Esophagus muscularis mucosa (tissue), 4 donors: ENCODE measurements around the gene MGAM2. TPM values are rescaled to one million over a fixed set of nuclear protein-coding genes. Genes with fewer than 3 reads are reported as not detected.

Experiments
- DNase-seq: peaks from one replicate; pipeline ENCODE4 v3.0.0-alpha.2; 2017; ENCODE audit errors: extremely low spot score
- H3K27ac ChIP-seq, 4 donors: fragments of 200-600 bp; sonication (generic); replicated peaks in 1 of 4; 1 replicate in 3 of 4; 2 replicates in 1 of 4; pipeline ENCODE4 v1.5.1; 2016 to 2019; ENCODE audit warnings: mild to moderate bottlenecking in 1 of 4
- H3K27me3 ChIP-seq, 4 donors: fragments of 200-600 bp; sonication (generic); one replicate each; pipeline versions ENCODE4 v1.5.1 to v1.6.0; 2016 to 2019
- H3K36me3 ChIP-seq, 4 donors: fragments of 200-600 bp; sonication (generic); one replicate each; pipeline ENCODE4 v1.5.1; 2016 to 2019
- H3K4me1 ChIP-seq, 4 donors: fragments of 200-600 bp; sonication (generic); one replicate each; pipeline ENCODE4 v1.5.1; 2016 to 2019
- H3K4me3 ChIP-seq, 4 donors: fragments of 200-600 bp; sonication (generic); 1 replicate in 2 of 4; 2 replicates in 2 of 4; pipeline ENCODE4 v1.5.1; 2016 to 2019; ENCODE audit warnings: mild to moderate bottlenecking in 4 of 4, moderate library complexity in 1 of 4
- H3K9me3 ChIP-seq, 4 donors: fragments of 200-600 bp; sonication (generic); 1 replicate in 3 of 4; 2 replicates in 1 of 4; pipeline ENCODE4 v1.5.1; 2016 to 2019
- EP300 ChIP-seq: sonication (generic); formaldehyde crosslinking; IDR thresholded peaks from one replicate; pipeline ENCODE4 v1.6.1; 2017; ENCODE audit warnings: antibody characterized with exemption
- POLR2A ChIP-seq: fragments of 450-650 bp; IDR thresholded peaks from one replicate; pipeline ENCODE4 v1.6.1; 2017; ENCODE audit warnings: antibody characterized with exemption, moderate library complexity, mild to moderate bottlenecking, low read depth
- POLR2AphosphoS5 ChIP-seq, 2 donors: sonication (generic); formaldehyde crosslinking; IDR thresholded peaks; one replicate each; pipeline ENCODE4 v1.6.1; 2017; ENCODE audit warnings: antibody characterized with exemption in 2 of 2
- WGBS: methylation state at CpG from one replicate; pipeline ENCODE4 v1.1.5; 2018; 5-methylcytosine and 5-hydroxymethylcytosine counted together
- intact Hi-C: fragments of 100-400 bp; cut with DNase I; formaldehyde crosslinking; loops from one replicate; pipeline ENCODE4 v1.15.1; 2023
- total RNA-seq, 4 donors: library from RNA; depleted of rRNA; stranded (reverse); fragments of >200 nt; gene quantifications; one replicate each; pipeline versions ENCODE4 v1.1.0 to v1.2.1, GENCODE V29; 2016
- TF ChIP-seq, protein P1 (sequence below), 3 experiments: fragments of 200-600 bp in 2 of 3; fragments of 450-650 bp in 1 of 3; sonication (generic) in 2 of 3; IDR thresholded peaks; one replicate each; pipeline ENCODE4 v1.5.1; 2017 to 2019; ENCODE audit warnings: antibody characterized with exemption in 3 of 3, mild to moderate bottlenecking in 2 of 3, moderate library complexity in 1 of 3

Gene MGAM2
- total RNA-seq, 4 donors from 2014 or later: under 0.01 to 0.11 TPM; not detected in 2

DNA sequence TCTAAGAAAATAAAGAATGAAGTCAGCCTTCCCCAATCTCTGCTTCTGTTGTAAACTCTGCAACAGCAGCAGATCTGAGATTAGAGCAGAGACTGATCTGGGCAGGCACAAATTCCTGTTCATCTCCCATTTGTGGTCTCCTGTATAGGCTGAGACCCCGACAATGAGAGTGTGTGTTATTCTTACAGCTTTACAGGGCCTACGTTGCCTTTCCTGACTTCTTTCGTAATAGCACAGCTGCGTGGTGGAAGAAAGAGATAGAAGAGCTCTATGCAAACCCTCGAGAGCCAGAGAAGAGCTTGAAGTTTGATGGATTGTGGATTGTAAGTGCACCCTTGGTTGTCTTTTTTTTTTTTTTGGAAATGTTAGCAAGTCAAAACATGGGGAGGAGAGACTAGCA lies 74.3 kb downstream of the MGAM2 start:
- Histone ChIP-seq H3K4me3 (no peak overlapping the region), H3K4me1 (no peaks in the 10 kb centered on the region), H3K27ac (no peak overlapping the region), H3K27me3 (no peaks in the 10 kb centered on the region), H3K9me3 (no peaks in the 10 kb centered on the region), H3K36me3 (no peaks in the 10 kb centered on the region)
- 37% methylated on average over 5 of the region's 5 CpGs for WGBS
- intact Hi-C loops: no loop called here
- DNase-seq: no peak
- TF ChIP-seq, protein P1, sequence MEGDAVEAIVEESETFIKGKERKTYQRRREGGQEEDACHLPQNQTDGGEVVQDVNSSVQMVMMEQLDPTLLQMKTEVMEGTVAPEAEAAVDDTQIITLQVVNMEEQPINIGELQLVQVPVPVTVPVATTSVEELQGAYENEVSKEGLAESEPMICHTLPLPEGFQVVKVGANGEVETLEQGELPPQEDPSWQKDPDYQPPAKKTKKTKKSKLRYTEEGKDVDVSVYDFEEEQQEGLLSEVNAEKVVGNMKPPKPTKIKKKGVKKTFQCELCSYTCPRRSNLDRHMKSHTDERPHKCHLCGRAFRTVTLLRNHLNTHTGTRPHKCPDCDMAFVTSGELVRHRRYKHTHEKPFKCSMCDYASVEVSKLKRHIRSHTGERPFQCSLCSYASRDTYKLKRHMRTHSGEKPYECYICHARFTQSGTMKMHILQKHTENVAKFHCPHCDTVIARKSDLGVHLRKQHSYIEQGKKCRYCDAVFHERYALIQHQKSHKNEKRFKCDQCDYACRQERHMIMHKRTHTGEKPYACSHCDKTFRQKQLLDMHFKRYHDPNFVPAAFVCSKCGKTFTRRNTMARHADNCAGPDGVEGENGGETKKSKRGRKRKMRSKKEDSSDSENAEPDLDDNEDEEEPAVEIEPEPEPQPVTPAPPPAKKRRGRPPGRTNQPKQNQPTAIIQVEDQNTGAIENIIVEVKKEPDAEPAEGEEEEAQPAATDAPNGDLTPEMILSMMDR (IDR thresholded peaks at IDR 0.05): no peak
- TF ChIP-seq EP300 (no peak), POLR2AphosphoS5 (IDR thresholded peaks at IDR 0.05) (no peak), POLR2A (no peak)

DNA sequence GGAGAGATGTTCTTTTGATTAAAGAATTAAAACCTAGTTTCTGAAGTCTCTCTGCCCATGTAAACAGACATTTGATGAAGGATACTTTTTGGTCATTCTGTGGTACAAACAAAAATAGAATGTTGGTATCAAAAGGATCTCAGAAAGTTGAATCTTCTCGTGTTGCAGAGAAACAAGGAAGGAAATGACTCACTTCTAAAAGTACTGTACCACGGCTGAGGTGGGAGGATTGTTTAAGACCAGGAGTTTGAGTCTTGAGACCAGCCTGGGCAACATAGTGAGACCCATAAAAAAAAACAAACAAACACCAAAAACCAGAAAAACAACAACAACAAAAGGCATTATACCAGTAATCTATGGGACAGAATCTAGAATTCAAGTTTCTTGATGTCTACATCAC lies 76.6 kb downstream of the MGAM2 start:
- Histone ChIP-seq H3K27ac (no peak overlapping the region), H3K4me1 (no peaks in the 10 kb centered on the region), H3K9me3 (no peaks in the 10 kb centered on the region), H3K4me3 (no peak overlapping the region), H3K27me3 (no peaks in the 10 kb centered on the region), H3K36me3 (no peaks in the 10 kb centered on the region)
- WGBS: 47% methylated on average over 2 of the region's 2 CpGs
- intact Hi-C loops: no loop called here
- TF ChIP-seq POLR2A (no peak), POLR2AphosphoS5 (IDR thresholded peaks at IDR 0.05) (no peak), EP300 (no peak)
- TF ChIP-seq, protein P1 (IDR thresholded peaks at IDR 0.05): no peak
- DNase-seq: no peak

DNA sequence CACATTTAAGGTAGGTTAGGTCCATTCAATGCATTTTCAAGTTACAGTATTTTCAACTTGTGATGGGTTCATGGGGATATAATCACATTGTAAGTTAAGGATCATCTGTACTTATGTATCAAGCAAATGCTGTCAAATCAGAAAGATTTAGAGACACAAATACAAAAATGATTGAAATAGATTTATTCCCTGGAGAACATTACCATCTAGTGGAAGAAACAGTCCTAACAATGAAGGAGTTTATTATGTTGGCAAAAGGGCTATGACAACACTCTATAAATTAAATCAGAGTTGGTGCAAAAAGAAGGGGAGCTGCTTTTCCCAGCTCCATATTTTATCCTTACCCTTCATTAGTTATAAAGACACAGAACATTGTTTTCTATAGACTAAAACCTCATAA lies 77.3 kb downstream of the MGAM2 start:
- H3K27me3 ChIP-seq: no peaks in the 10 kb centered on the region
- TF ChIP-seq POLR2AphosphoS5 (IDR thresholded peaks at IDR 0.05) (no peak), EP300 (no peak), POLR2A (no peak)
- TF ChIP-seq, protein P1 (IDR thresholded peaks at IDR 0.05): no peak
- no peak overlapping the region for H3K27ac ChIP-seq
- H3K36me3 ChIP-seq: no peaks in the 10 kb centered on the region
- H3K4me3 ChIP-seq: no peak overlapping the region
- H3K4me1 ChIP-seq: no peaks in the 10 kb centered on the region
- H3K9me3 ChIP-seq: no peaks in the 10 kb centered on the region
- DNase-seq: no peak
- intact Hi-C loops: no loop called here

DNA sequence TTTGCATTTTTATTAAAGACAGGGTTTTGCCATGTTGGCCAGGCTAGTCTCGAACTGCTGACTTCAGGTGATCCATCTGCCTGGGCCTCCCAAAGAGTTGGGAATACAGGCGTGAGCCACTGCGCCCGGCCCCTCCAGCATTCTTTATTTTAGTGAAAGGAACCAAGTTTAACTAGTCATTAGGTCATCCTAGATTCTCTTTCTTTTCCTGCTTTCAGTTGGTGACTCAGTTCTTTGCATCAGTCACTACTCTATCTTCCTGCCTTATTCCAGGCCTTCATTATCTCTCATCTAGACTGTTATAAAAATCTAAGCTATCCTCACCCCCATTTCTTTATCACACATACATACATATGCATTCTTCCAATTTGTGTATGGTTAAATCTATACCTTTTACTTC lies 82.7 kb downstream of the MGAM2 start:
- WGBS: 93% methylated on average over 4 of the region's 4 CpGs
- intact Hi-C loops: no loop called here

More for the DNA sequence above, 82.7 kb downstream of the MGAM2 start:
- TF ChIP-seq, protein P1 (IDR thresholded peaks at IDR 0.05): no peak
- TF ChIP-seq POLR2AphosphoS5 (IDR thresholded peaks at IDR 0.05): no peak
- TF ChIP-seq EP300: no peak
- no peak for TF ChIP-seq POLR2A
- no peaks in the 10 kb centered on the region for H3K9me3 ChIP-seq
- no peak overlapping the region for H3K27ac ChIP-seq
- H3K4me3 ChIP-seq: no peak overlapping the region
- DNase-seq: no peak
- no peaks in the 10 kb centered on the region for H3K4me1 ChIP-seq
- no peaks in the 10 kb centered on the region for H3K27me3 ChIP-seq
- H3K36me3 ChIP-seq: no peaks in the 10 kb centered on the region
